Kidney tubule cell (primary cell): ENCODE results near the gene VSIG4.

ENCODE experiments used
- DNase-seq: peaks from one replicate; pipeline ENCODE4 v3.0.0-alpha.2; 2018; ENCODE audit warnings: low spot score

The VSIG4 gene

DNA sequence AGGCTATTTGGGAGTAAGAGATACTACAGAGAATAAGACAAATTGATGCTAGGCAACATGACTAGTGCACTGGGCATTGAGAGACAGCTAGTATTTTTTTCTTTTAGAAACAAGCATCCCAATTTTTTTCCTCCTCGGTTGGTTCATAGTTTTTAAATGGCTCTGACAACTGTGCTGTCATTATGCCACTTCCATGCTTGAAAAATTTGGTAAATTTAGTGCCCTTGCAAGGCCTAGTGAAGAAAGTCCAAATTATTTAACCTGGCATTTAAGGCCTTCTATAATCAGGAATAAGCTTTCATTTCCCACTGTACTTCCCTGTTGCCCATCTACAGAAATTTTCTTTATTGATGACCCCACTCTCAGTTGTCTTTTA lies 15.8 kb downstream of the VSIG4 start:
- no peak for DNase-seq

DNA sequence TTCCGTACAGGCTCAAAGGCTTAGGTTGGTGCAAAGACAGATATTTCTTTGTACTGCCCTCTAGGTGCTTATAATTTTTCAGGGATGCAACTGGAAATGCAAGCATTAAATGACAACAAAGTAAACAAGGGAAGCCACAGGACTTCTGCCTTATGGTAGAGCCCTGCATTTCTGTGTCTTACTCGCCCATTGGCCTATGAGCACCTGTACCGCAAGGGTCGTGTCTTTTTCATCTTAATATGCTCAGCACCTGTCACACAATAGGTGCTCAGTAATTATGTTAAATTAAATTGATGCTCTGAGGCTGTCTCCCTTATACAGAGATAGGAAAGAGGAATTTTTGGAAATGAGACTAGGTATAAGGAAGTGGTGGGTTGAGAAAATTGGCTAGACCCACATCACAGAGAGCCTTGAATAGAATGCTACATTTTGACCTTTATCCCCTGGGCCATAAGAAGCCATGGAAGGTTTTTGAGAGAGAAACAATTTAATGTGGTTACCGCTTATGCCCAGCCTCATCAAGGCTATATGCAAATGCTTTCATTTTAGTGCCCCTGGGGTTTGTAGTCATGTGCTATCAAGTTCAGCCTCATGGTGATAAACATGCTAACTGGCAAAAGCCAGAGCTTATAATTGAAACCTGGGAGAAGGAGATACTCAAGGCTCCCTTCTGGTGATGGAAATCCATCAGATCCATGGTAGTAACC lies 16.3 kb downstream of the VSIG4 start:
- DNase-seq: no peak

DNA sequence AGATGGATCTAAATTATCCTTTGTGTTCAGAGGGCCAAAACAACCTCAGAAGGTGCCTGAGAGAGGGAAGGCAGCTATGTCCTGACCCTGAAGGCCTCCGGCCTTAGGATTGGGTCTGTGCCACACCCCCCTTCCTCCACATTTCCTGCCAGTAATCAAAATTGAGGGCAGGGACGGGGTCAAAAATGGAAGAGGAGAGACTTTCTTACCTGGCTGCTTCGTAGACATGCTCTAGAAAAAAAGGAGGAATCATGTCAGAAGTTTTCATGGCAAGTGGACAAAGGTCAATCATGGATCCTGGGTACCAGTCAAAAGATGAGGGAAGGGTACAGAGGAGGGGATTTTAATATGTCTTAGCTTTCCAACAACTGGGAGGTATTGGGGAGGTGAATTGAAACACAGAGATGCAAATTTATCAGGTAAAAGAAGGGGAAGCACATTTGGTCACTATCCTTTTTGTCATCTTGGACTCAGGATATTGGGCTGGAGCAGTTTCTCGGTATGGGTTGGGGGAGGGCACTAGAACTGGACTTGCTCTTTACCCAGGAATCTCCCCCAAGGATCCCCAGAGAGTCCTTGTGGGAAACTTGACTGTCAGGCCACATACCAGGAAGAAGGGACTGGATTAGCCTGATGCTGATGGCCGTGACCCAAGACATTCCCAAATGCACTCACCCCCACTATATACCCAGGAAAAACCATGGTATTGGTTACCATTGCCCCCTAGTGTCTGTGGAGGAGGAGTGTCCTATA lies 17.1 kb downstream of the VSIG4 start:
- DNase-seq: no peak

DNA sequence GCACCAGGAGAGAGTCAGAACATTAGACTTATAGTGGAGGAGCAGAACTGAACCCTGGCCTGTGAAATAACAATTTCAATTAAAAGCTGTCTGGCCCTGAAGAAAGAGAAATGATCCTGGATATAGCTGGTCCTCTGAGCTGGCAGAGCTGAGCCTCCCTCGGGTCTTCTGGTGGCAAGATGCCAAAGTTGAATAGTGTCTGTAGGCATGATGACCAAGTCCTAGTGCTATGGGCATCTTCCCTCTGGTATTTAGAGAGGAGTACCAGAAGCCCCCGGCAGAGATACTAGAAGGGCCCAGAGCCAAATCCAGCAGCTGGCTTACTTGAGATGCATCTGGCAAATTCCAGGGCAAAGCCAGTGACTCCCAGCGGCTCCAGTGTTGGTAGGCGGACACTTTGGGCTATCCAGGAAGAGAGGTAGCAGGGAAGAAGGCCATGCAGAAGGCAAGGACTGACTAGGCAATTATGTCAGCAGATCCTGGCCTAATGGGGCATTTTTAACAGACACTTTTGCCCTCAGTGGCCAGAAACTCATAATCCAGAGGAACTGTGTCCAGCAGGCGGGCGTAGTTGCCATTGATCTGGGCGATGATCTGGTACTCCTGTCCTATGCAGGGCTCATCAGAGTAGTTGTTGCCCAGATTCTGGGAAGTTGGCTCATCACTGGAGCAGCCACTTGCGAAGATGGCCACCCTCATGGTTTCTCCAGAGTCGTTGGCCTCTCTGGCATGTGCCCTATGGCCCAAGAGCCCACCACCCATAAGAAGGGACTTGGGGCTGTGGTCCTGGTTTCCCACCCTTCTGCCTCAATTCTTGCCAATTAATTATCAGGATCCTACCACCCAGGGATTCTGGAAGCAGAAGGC lies 17.9 kb downstream of the VSIG4 start:
- no peak for DNase-seq

DNA sequence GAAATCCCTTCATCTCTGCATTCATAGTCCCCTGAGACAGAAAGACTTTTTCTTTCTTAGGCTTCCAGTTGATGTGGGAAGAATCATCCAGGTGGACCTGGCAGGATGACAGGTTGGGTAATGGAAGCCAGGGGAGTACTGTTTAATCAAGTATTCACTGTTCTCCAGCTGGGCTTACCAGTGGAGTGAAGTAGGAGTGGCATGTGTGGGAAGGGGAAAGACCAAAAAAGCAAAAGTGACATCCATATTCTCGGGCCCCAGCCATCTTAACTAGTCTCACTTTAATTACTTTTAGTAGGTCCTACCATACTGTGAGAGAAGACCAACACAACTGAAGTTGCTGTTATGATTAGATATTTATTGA lies 18.5 kb downstream of the VSIG4 start:
- DNase-seq: no peak

DNA sequence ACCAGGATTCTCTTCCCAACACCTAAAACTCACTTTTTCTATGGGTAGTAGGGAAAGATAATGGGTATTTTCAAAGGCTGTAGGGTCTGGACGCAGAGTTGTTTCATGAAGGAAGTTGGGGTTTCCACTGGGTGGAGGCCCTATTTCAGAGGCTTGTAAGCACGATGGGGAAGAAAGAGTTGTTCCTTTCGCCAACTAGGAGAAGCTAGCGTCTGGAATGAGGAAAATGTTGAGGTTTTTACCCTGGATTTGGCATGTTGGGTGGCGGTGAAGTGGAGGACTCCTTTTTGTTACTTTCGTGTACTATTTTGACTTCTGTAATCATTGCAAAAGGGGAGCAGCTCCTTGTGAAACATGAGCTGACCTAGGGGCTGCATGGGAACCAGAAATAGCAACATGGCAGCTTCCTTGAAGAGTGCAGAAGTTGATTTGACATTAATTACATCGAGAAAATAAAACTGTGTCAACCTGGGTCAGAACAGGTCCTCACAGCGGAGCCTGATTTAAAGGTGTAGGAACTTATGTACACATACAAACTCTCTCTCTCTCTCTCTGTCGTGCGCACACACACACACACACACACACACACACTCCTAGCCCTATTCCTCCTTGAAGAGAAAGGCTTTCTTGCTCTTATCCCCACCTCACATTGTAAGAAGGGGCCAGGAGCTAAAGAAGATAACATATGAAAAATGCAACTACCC lies 19.1 kb downstream of the VSIG4 start:
- DNase-seq: no peak

DNA sequence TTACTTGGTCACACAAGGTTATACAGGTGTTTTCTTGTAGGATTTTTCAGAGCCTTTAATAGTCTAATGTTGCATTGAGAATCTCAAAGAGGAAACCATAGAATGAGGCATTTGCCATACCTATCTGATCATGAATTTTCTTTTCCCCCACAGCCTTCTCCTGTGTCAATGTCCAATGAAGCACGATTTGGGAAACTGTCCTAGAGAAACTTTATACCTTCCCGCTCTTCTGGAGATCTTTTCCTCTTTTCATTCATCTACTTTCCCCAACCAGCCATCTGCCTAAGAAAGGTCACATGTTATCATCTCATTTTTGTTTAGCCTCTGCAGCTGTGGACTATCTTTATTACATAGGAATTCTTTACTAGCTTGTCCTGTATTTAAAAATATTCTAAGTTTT lies 19.9 kb downstream of the VSIG4 start:
- no peak for DNase-seq

DNA sequence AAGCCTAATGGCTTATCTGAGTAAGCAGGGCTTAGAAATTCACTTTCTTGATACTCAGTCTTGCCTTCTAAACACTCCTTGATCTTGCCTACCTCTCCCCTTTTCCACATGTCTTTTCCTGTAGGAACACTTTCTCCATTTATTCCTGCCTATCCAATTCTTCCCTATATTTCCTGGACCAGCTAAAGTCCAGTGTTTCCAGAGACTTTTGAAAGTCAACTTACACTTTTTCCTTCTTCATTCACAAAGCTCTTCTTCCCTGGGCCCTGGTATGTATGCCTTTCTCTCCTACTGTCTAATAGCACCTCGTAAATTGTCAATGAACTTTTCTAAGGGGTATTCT lies 20.6 kb downstream of the VSIG4 start:
- no peak for DNase-seq

DNA sequence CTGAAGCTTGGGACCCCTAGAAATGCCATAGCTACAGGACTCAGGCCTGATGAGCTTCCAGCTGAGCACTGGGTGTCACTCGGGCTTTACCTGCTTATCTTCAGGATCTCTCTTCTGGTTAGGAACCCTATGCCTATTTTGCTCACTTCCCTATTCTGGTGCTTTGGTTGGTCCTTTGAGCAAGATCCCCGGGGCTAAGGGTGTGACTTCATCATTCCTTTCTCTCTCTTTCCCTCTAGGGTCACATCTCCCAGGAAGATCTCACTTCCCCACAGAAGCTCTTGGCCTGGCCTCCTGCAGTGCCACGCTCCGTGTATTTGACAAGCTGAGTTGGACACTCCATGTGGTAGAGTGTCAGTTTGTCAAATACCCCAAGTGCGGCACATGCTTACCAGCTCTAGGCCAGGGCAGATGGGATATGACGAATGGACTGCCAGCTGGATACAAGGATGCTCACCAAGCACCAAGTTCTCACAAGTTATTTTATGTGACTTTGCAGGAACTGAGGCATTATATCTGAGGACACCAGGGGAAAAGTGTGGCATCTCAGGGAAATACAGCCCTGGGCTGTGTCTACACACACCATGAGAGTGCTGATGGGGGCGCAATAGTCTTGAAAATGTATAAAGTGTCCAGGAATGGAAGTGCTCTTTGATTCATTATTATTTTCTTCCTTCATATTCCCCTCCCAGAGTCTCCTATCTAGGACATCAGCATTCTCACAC lies 21.1 kb downstream of the VSIG4 start:
- no peak for DNase-seq

DNA sequence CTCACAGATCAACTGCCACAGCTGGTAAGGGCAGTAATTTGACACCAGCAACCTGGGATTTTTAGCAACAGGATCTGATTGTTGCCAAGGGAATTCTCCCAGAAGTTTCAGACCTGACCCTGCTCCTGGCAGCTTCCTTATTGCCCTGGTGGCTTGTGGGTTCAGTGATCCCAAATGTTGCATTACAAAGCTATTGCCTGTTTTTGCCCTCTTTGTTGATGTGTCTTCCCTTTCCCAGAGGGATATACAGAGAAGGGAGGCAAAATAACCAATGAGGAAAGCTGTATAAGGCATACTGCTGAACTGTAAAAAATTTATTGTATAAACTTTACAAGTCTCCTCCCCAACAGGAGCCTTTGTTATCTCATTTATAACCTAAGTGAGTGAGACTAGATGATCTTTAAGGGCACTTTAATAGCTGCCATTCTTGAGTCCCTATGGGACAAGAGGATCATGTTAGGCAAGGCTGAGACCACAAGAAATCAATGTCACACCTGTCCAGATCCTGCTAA lies 22.2 kb downstream of the VSIG4 start:
- DNase-seq: no peak

DNA sequence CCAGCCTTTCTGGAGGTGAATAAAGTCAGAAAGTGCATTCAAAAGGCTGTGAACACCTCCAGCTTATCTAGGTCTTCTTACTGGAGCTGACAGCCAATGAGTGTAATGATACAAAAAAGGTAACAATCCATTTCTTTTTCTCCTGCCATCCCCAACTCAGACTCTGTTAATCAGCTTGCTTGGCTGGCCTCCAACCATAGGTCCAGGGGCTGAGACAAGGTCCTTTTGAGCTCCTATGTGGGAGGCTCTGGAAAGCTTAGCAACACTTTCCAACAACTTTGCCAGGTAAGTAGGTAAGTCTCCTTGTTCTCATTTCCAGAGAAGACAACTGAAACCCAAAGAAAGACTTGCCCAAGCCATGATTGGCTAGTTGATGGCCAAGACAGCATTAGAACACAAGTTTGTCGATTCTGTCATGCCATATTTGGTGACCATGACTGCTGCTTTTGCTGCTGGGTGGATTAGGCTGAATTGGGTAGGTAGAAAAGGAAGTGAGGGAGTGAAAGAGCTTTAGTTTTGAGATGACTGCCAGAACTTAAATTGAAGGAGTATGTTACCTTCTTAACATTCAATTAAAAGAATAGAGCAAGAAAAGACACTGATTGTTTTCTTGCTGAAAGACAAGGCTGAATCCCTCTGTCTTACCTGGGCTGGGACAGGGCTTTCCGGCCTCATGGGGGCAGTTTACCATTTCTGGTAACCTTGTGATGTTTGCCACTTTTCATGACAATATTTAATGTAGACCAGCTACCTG lies 22.8 kb downstream of the VSIG4 start:
- no peak for DNase-seq

DNA sequence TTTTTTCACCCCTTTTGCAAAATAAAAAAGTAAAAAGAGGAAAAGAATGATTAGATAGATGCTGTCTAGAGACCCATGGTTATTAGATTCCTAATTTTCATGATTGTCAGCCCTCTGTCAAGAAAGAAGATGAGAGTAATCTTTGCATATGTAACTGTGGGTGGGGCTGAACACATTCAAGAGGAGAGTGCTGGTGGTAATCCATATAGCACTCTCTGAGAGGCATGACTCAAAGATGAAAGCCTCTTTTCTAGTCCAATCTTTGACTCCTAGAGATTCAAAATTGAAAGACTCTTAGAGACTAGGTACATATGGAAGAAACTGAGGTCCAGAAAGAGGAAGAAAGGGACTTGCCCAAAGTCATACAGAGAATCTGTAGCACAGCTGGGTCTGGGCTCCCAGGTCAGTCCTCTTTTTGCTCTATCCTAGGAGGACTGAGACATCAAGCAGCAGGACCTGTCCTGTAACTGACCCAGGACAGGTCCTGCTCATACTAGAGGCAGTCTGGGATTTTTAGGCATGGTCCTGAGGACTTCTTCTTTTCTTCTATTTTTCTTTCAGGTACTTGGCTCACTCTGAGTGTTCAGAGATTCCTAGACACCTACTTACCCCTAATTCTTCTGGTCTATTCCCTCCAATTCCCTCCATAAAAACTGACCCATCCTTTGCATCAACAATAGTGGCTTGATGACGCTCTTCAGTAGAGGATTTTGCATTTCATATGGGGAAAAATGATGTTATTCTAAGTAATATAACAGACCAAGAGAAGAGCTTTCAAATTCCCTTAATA lies 23.8 kb downstream of the VSIG4 start:
- no peak for DNase-seq

DNA sequence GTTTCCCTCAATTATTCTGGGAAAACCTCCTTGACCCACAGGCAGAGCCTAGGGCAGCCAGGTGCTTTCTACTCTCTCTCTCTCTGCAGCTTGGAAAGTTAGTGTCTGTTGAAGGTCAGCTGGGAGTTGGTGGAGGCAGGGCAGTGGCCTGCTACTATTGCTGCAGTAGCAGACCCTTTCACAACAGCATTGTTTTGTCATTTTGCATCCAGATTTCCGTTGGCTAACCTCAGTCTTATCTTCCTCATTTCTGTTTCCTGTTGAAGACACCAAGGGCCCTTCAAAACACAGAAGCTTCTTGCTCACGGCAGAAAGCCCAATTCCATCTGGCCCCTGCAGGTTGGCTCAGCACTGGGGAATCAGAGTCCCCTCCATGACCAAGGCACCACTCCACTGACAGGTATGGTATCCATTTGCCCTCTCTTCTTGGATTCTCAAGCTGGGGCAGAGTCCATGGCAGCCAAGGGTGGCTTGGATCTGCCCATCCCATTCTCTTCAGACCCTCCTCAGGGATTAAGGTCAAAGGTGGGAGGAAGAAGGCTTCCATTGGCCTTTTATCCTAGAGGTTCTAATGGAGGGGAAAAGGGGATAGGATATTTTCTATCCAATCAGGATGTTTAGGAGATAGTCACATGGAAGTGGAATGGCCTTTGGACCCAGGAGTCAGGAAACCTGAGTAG lies 24.6 kb downstream of the VSIG4 start:
- DNase-seq: no peak

DNA sequence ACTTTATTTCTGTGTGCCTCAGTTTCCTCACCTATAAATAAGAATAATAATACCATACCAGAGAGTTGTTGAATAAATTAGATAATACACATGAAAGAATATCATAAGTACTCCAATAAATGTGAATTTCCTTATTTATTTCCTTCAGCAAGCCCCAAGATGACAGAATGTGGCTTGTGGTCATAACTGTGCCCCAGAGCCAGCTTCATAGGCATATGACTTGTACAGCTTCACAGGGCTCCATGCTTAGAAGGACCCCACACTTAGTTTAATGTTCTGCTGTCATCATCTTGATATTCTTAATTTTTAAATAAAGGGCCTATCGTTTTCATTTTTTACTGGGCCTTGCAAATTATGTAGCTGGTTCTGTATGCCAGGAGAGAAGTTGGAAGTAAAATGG lies 25.3 kb downstream of the VSIG4 start:
- no peak for DNase-seq

DNA sequence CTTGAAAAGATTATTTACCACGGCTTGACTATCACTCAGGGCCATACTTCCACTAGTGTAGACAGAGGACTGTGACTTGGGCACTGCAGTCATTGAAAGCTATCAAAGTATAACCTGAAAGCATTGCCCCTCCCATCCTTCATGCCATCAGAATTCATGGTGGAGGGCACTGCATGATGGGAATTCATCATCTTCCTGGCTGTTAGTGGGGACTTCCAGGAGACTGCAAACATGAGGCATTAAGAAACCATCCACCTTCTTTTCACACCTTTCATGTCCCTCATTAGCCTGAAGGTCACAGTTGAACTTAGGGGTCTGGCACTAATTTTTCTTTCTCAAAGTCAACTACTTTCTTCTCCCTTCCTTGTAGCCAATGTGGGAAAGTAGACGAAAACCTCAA lies 25.8 kb downstream of the VSIG4 start:
- no peak for DNase-seq

DNA sequence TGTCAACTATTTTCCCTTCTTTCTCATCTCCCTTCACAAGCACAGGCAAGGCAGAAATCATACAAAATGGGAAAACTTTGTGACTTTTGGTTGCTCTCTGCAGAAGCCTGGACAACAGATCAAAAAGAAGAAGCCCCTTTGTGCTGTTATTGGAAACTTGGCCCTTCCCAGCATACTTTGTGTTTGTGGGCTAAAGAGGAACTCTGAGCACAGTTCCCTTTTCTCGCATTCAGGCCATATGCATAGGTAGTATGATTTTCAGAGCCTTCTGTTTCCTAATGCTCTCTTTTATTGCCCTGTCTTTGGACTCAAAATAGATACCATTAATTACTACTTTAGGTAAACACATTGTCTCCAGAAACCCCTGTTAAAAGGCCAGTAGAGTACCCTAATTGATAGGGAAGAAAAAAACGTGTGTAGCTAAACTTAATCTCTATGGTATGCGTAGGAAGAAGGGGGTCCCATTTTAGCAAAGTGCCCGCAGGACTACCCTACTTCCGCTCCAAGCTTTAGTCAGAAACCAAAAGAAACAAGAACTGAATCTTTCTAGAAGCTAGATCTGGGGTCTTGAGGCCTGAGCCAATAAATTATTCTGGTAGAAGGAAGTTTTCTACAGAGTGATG lies 26.6 kb downstream of the VSIG4 start:
- DNase-seq: no peak

DNA sequence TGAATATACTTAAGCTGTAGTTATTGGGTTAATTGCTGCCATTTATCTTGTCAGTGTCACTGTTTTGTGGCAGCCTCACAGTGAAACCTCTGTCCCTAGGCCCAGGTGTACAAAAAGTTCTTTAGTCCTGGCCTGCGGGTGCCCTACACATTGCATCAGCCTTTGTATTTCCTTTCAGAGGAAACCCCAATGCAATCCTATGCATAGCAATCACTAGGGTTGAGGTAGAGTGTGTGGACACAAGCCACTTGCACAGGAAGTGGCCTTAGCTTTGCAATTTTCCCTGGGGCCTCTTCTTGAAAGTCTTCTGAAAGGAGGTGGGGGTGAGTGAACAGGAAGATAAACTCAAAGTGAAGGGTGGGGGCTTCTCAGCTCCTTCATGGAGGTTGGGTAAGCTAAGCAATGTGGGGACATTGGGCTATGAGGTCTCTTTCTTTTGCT lies 27.8 kb downstream of the VSIG4 start:
- DNase-seq: no peak

DNA sequence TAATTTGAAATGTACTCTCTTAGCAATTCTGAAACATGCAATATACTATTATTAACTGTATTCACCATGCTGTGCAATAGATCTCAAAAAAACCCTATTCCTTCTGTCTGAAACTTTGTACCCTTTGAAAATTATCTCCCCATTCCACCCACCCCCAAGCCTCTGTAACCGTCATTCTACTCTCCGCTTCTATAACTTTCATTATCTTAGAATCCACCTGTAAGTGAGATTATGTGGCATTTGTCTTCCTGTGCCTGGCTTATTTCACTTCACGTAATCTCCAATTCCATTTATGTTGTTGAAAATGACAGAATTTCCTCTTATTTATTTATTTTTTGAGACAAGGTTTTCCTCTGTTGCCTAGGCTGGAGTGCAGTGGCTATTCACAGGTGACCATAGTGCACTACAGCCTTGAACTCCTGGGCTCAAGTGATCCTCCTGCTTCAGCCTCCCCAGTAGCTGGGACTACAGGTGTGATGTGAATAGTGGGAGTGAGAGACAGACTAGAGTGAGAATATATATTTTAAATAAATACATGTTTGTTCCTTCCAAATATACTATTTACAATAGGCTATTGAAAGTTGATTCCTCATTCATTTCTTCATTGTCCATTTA lies 30.5 kb downstream of the VSIG4 start:
- no peak for DNase-seq
